Activated CD8-positive, alpha-beta memory T cell treated with anti-CD3 and anti-CD28 coated beads, Interleukin-2, amount 10 ng/mL, durations not matched to agents 7 days and 5 days (primary cell): ENCODE results near the gene CSTF1. TPM values are rescaled to one million over a fixed set of nuclear protein-coding genes. Genes with fewer than 3 reads are reported as not detected.
A peak's percentile ranks its signal among the peaks of the same experiment; 100 is the strongest.

Experiments
- ATAC-seq: fragments of 150-1000 bp; cut with Tn5 transposase; one replicate; pipeline ENCODE4 v1.10.0; 2021; ENCODE audit warnings: moderate library complexity
- CTCF ChIA-PET: fragments of 350-600 bp; sonication (Branson Sonifier 250); formaldehyde crosslinking; loops from one replicate; lab custom pipeline; 2021; ENCODE audit warnings: antibody characterized with exemption; lab: Charles Lee
- DNase-seq: peaks from one replicate; pipeline ENCODE4 v3.0.0-alpha.2; 2020
- H3K27ac Mint-ChIP-seq: one replicate; pipeline ENCODE4 v1.8.0; 2021; ENCODE audit warnings: mild to moderate bottlenecking, mixed read lengths
- H3K27me3 Mint-ChIP-seq: one replicate; pipeline ENCODE4 v1.8.0; 2021; ENCODE audit warnings: mixed read lengths
- H3K36me3 Mint-ChIP-seq: one replicate; pipeline ENCODE4 v1.8.0; 2021; ENCODE audit warnings: mild to moderate bottlenecking, mixed read lengths
- H3K4me1 Mint-ChIP-seq: one replicate; pipeline ENCODE4 v1.8.0; 2021; ENCODE audit warnings: mixed read lengths
- H3K4me3 Mint-ChIP-seq: one replicate; pipeline ENCODE4 v1.8.0; 2021; ENCODE audit warnings: mild to moderate bottlenecking, moderate library complexity, mixed read lengths
- H3K9me3 Mint-ChIP-seq: one replicate; pipeline ENCODE4 v1.8.0; 2022; ENCODE audit warnings: low read depth, mixed read lengths
- total RNA-seq, 2 experiments: library from RNA; stranded (reverse); gene quantifications; one replicate each; pipeline ENCODE4 v1.2.3, GENCODE V29; 2021

The CSTF1 gene
- total RNA-seq, 2 experiments from 2014 or later, result 60.0 to 82.4 TPM

DNA sequence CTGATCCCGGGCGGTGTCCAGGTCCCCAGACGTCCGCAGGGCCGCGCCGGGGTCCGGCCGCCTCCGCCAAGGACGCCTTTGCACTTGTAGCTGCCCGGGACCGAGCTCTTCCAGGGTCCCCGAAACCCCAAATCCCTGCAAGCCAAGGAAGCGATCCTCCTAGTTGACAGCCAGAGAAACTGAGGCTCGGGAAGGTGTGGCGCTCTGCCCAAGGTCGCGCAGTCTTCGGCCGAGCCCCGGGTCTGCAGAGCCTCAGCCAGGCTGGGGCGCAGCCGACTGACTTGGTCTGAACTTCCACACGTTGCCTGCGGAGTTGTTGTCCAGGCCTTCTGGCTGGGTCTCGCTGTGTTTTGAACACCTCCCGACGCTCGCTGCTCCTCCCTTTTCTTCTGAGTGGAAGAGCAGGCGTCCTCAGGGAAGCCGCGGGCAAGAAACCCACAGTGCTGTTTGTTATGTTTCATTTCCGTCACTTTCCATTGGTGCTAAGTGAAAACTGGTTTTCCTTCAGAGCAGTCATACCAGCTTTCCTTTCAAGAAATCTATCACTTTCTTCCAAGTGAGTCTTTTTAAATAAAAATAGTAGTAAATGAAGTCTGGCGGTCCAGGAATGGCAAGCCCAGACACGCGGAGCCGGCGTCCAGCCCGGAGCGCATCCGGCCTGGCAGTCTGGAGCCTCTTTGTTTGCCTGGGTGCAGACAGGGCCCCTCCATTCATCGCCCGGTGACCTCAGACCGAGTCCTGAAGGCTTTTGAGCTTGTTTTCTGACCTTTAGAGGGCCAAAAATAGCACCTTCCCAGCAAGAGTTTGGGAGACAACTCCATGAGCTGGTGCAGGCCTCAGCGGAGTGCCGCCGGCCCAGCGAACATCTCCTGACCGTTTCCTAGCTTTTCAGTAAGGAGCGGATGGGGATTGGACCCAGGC lies 33.0 kb upstream of the CSTF1 start:
- no peak for DNase-seq
- H3K27ac Mint-ChIP-seq, result no peak overlapping the region
- CTCF ChIA-PET, result interaction anchor here (0.7 to 1.6 kb wide), 3 partner anchors 8 to 157 kb away, joined by 3 to 4 read pairs (median 4); no protein-coding TSS in a partner anchor

GRCh38 chr20:56360133-56360907 lies 32.1 kb upstream of the CSTF1 start:
- DNase-seq, result no peak
- peaks cover 12% of the 10 kb centered on the region for H3K4me1 Mint-ChIP-seq
- no peak for ATAC-seq
- H3K27ac Mint-ChIP-seq, result no peak overlapping the region
- peak overlapping the region; percentile 29 for H3K4me3 Mint-ChIP-seq
- CTCF ChIA-PET, result interaction anchor here (0.9 to 1.6 kb wide), 2 partner anchors 9 to 15 kb away, joined by 4 to 5 read pairs; no protein-coding TSS in a partner anchor
- no peaks in the 10 kb centered on the region for H3K9me3 Mint-ChIP-seq
- H3K36me3 Mint-ChIP-seq, result no peaks in the 10 kb centered on the region
- H3K27me3 Mint-ChIP-seq, result peaks cover 3% of the 10 kb centered on the region

More for the DNA sequence above, 33.0 kb upstream of the CSTF1 start:
- peak overlapping the region; percentile 77 for H3K4me3 Mint-ChIP-seq
- no peaks in the 10 kb centered on the region for H3K9me3 Mint-ChIP-seq
- no peaks in the 10 kb centered on the region for H3K36me3 Mint-ChIP-seq
- ATAC-seq, result peak; percentile 5
- peaks cover 4% of the 10 kb centered on the region for H3K27me3 Mint-ChIP-seq
- peaks cover 12% of the 10 kb centered on the region for H3K4me1 Mint-ChIP-seq

DNA sequence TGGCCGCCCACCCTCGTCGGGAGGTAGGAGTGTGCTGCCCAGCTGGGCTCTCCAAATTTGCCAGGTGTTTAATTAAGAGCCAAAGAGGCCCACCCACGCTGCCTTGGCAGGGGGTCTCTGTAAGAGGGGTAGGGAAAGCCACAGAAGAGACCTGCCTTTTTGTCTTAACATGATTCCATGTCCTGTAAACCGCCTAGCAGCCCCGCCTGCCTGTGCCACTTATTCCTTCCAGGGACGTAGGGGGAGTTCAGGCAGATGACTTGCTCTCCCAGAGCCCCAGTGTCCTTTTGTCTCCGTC lies 31.6 kb upstream of the CSTF1 start:
- CTCF ChIA-PET, result interaction anchor here (0.9 to 1.6 kb wide), 2 partner anchors 8 to 15 kb away, joined by 4 to 5 read pairs; no protein-coding TSS in a partner anchor
- Mint-ChIP-seq H3K36me3 (no peaks in the 10 kb centered on the region), H3K27me3 (peaks cover 3% of the 10 kb centered on the region), H3K27ac (no peak overlapping the region), H3K4me1 (peaks cover 12% of the 10 kb centered on the region), H3K4me3 (no peak overlapping the region), H3K9me3 (no peaks in the 10 kb centered on the region)
- DNase-seq (no peak), ATAC-seq (no peak)

DNA sequence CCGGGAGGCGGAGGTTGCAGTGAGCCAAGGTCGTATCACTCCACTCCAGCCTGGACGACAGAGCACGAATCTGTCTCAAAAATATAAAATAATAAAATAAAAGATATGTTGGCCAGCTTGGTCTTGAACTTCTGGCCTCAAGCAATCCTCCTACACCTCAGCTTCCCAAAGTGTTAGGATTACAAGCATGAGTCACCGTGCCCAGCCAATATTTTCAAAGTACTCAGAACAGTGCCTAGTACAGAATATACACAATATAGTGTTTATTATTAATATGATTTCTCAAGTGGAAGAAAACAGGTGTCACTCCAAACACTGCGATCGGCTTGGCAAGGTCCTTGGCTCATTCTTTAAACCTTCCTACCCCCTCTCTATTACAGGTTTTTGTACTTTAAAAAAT lies 30.5 kb upstream of the CSTF1 start:
- Mint-ChIP-seq H3K4me3 (no peak overlapping the region), H3K9me3 (no peaks in the 10 kb centered on the region), H3K36me3 (no peaks in the 10 kb centered on the region), H3K4me1 (peaks cover 12% of the 10 kb centered on the region), H3K27ac (no peak overlapping the region), H3K27me3 (peaks cover 3% of the 10 kb centered on the region)
- CTCF ChIA-PET, result no interaction called here
- no peak for ATAC-seq
- no peak for DNase-seq

GRCh38 chr20:56362833-56363413 lies 29.5 kb upstream of the CSTF1 start:
- Mint-ChIP-seq H3K4me3 (no peak overlapping the region), H3K27ac (no peak overlapping the region), H3K4me1 (peaks cover 12% of the 10 kb centered on the region), H3K27me3 (peaks cover under 1% of the 10 kb centered on the region), H3K9me3 (no peaks in the 10 kb centered on the region), H3K36me3 (no peaks in the 10 kb centered on the region)
- ATAC-seq (no peak), DNase-seq (no peak)
- CTCF ChIA-PET, result no interaction called here

- Mint-ChIP-seq H3K4me3 (no peak overlapping the region), H3K9me3 (no peaks in the 10 kb centered on the region), H3K4me1 (peaks cover 8% of the 10 kb centered on the region), H3K36me3 (no peaks in the 10 kb centered on the region), H3K27ac (no peak overlapping the region), H3K27me3 (no peaks in the 10 kb centered on the region)
- DNase-seq, result no peak
- CTCF ChIA-PET, result no interaction called here
- no peak for ATAC-seq
Measured at GRCh38 chr20:56363491-56363890, 29.0 kb upstream of the CSTF1 start.

DNA sequence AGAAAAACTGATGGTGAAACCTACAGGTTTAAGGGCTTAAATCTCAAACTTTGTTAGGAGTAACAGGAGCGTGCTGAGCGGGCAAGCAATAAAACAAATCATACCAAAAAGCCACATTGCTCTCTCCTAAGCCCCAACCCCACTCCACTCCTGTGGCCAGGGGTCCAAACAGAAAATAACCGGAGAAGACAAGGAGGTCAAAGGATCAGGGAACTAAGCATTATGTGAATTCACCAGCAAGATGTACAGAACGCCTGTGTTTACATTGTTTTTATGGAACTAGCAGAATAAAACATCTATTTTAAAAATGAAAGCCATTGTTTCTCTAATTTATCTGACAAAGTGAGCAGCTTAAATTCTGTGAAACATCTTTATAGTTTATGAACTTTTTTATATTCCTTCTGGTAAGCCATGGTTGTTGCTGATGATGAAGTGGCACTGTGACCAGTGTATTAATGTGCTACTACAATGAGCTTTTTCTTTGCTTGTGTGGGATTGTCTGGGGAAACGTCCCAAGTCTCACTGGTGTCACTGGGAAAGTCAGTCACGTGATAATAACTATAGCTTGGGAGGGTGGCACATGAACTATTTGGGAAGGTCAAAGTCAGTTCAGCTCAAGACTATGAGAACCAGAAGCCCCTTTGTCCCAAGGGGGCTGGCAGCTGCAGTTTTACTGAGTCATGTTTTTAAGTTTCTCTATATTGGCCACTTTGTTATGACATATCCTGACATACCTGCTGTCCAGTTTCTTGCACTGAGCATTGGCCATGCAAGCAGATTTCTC lies 23.9 kb upstream of the CSTF1 start:
- no peak for ATAC-seq
- Mint-ChIP-seq H3K27me3 (no peaks in the 10 kb centered on the region), H3K9me3 (no peaks in the 10 kb centered on the region), H3K27ac (no peak overlapping the region), H3K36me3 (peaks cover 37% of the 10 kb centered on the region), H3K4me3 (no peak overlapping the region), H3K4me1 (peaks cover 8% of the 10 kb centered on the region)
- no peak for DNase-seq
- CTCF ChIA-PET, result interaction anchor here (1.6 to 1.7 kb wide), 2 partner anchors 8 to 10 kb away, joined by 4 read pairs; partner anchors contain the start of gene FAM210B

GRCh38 chr20:56369179-56369578 lies 23.3 kb upstream of the CSTF1 start:
- DNase-seq (no peak), ATAC-seq (no peak)
- Mint-ChIP-seq H3K36me3 (peaks cover 43% of the 10 kb centered on the region), H3K4me1 (peaks cover 14% of the 10 kb centered on the region), H3K9me3 (no peaks in the 10 kb centered on the region), H3K4me3 (no peak overlapping the region), H3K27ac (no peak overlapping the region), H3K27me3 (no peaks in the 10 kb centered on the region)
- CTCF ChIA-PET, result interaction anchor here (1.7 kb wide), 1 partner anchor 9 kb away, joined by 4 read pairs; no protein-coding TSS in a partner anchor

DNA sequence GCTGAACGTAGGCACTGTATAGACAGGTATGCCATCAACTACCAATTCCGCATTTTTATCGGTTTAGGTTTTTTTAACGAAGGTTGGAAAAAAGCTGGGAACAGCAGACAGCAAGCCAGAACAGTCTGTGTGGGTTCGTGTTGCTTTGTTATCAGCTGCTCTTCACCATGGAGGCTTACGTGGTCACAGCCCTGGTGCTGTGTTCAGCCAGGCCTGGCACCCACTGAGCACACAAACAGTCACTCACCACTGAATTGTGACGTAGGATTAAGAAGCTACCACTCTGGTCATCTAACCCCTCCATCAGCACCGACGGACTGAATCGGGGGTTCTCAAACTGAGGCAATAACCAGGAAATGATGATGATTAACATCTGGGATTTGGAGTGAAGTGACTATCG lies 20.5 kb upstream of the CSTF1 start:
- no peak overlapping the region for H3K27ac Mint-ChIP-seq
- no peaks in the 10 kb centered on the region for H3K9me3 Mint-ChIP-seq
- DNase-seq (no peak), ATAC-seq (no peak)
- H3K4me3 Mint-ChIP-seq, result no peak overlapping the region
- H3K27me3 Mint-ChIP-seq, result no peaks in the 10 kb centered on the region
- CTCF ChIA-PET, result interaction anchor here (0.9 to 1.8 kb wide), 3 partner anchors 20 to 112 kb away, joined by 3 to 5 read pairs (median 5); partner anchors contain the start of genes AURKA and CSTF1
- peaks cover 32% of the 10 kb centered on the region for H3K4me1 Mint-ChIP-seq
- H3K36me3 Mint-ChIP-seq, result peaks cover 64% of the 10 kb centered on the region

GRCh38 chr20:56372850-56373249 lies 19.6 kb upstream of the CSTF1 start:
- ATAC-seq (peak; percentile 53), DNase-seq (no peak)
- Mint-ChIP-seq H3K27me3 (no peaks in the 10 kb centered on the region), H3K9me3 (no peaks in the 10 kb centered on the region), H3K36me3 (peaks cover 70% of the 10 kb centered on the region), H3K4me1 (peaks cover 35% of the 10 kb centered on the region), H3K27ac (peak overlapping the region; percentile 65), H3K4me3 (no peak overlapping the region)
- CTCF ChIA-PET, result interaction anchor here (0.9 to 1.8 kb wide), 2 partner anchors 20 to 113 kb away, joined by 5 read pairs; partner anchors contain the start of genes AURKA and CSTF1

DNA sequence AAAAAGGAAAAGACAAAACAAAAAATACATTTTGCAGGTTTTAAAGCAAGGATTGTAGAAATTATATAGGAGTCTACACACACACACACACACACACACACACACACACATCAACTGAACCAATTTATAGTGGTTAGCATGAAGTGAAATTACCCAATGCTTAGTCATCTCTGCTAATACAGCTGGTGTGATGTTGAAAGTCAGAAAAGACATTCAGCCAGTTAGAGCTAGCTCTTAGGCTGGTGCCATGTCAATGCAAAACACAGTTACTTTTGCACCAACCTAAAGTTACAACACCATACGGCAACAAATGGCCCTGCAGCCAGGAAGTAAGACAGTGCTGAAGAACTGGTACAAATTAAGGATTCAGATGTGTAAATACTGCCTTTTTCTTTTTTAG lies 18.5 kb upstream of the CSTF1 start:
- H3K27me3 Mint-ChIP-seq, result no peaks in the 10 kb centered on the region
- DNase-seq (no peak), ATAC-seq (peak; percentile 81)
- H3K9me3 Mint-ChIP-seq, result no peaks in the 10 kb centered on the region
- CTCF ChIA-PET, result no interaction called here
- H3K27ac Mint-ChIP-seq, result peak overlapping the region; percentile 11
- H3K4me1 Mint-ChIP-seq, result peaks cover 44% of the 10 kb centered on the region
- no peak overlapping the region for H3K4me3 Mint-ChIP-seq
- peaks cover 79% of the 10 kb centered on the region for H3K36me3 Mint-ChIP-seq

GRCh38 chr20:56376331-56376730 lies 16.1 kb upstream of the CSTF1 start:
- peaks cover 56% of the 10 kb centered on the region for H3K4me1 Mint-ChIP-seq
- no peak for DNase-seq
- H3K4me3 Mint-ChIP-seq, result no peak overlapping the region

More at GRCh38 chr20:56376331-56376730, 16.1 kb upstream of the CSTF1 start:
- no peaks in the 10 kb centered on the region for H3K9me3 Mint-ChIP-seq
- ATAC-seq, result no peak
- no peaks in the 10 kb centered on the region for H3K27me3 Mint-ChIP-seq
- H3K27ac Mint-ChIP-seq, result peak overlapping the region; percentile 2
- CTCF ChIA-PET, result interaction anchor here (1.6 kb wide), 1 partner anchor 18 kb away, joined by 6 read pairs; no protein-coding TSS in a partner anchor
- peaks cover 76% of the 10 kb centered on the region for H3K36me3 Mint-ChIP-seq
